GM10266 (cell line): ENCODE data around the gene ATP6V1F.

Experiments
- DNase-seq: peaks from one replicate; pipeline ENCODE4 v3.0.0; 2012; ENCODE audit errors: extremely low spot score
- TF ChIP-seq, protein P1 (sequence below): IDR thresholded peaks from 2 replicates; pipeline ENCODE4 v1.5.1; 2012; ENCODE audit warnings: mild to moderate bottlenecking, low read depth; ENCODE audit not compliant: control insufficient read depth, insufficient read depth; ENCODE audit errors: missing control alignments

The ATP6V1F gene

DNA sequence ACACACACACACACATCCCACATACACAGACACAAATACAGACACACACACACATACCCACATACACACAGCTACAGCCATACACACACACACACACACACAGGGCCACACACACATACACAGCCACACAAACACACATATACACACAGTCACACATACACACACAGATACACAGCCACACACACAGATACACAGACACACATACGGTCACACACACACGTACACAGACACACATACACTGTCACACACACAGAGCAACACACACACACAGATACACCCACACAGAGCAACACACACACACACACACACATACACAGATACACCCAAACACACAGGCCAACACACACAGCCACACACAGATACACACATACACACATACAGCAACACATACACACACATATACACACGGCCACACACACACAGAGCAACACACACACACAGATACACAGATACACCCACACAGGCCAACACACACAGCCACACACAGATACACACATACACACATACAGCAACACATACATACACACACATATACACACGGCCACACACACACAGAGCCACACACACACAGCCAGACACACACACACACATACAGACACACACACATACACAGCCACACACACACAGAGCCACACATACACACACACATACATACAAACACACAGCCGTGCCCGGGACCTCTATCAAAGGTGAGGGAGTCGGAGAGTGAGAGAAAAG is 25.5 kb downstream of the ATP6V1F start:
- TF ChIP-seq, protein P1, sequence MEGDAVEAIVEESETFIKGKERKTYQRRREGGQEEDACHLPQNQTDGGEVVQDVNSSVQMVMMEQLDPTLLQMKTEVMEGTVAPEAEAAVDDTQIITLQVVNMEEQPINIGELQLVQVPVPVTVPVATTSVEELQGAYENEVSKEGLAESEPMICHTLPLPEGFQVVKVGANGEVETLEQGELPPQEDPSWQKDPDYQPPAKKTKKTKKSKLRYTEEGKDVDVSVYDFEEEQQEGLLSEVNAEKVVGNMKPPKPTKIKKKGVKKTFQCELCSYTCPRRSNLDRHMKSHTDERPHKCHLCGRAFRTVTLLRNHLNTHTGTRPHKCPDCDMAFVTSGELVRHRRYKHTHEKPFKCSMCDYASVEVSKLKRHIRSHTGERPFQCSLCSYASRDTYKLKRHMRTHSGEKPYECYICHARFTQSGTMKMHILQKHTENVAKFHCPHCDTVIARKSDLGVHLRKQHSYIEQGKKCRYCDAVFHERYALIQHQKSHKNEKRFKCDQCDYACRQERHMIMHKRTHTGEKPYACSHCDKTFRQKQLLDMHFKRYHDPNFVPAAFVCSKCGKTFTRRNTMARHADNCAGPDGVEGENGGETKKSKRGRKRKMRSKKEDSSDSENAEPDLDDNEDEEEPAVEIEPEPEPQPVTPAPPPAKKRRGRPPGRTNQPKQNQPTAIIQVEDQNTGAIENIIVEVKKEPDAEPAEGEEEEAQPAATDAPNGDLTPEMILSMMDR = no peak
- no peak for DNase-seq

DNA sequence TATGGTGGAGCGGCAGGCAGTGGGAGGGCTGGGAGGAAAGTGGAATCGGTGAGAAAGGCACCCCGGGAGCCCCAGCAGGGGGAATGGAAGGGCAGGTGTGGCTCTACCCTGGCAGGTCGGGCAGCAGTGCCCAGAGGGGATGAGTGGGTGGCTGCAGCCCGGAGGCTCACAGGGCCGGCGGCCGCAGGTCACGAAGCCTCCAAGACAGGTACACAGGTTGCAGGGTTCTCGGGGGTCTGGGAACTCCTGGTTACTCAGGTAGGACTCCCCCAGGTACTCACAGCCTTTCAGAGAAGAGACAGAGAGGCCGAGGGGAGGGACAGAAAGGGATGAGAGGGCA is 26.1 kb downstream of the ATP6V1F start:
- no peak for DNase-seq
- TF ChIP-seq, protein P1 = no peak

DNA sequence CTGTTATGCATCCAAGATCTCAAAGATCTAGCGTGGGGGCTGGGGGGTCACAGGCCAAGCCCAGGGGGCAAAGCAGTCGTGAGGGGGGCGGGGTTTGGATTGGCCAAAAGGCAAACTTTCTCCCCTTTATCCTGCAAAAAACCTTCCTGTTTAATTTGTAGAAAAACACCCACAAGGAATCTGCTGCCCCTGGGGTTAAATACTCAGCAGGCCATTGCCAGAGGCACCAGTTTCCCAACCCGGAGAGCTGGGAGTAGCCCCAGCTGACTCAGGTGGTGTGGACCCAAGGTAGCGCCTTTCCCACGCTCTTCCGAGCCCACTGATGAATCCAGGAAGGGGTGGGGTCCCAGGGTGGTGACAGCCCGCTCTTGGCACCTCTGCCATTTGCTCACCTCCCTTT is 26.5 kb downstream of the ATP6V1F start:
- DNase-seq = no peak
- TF ChIP-seq, protein P1 = no peak

DNA sequence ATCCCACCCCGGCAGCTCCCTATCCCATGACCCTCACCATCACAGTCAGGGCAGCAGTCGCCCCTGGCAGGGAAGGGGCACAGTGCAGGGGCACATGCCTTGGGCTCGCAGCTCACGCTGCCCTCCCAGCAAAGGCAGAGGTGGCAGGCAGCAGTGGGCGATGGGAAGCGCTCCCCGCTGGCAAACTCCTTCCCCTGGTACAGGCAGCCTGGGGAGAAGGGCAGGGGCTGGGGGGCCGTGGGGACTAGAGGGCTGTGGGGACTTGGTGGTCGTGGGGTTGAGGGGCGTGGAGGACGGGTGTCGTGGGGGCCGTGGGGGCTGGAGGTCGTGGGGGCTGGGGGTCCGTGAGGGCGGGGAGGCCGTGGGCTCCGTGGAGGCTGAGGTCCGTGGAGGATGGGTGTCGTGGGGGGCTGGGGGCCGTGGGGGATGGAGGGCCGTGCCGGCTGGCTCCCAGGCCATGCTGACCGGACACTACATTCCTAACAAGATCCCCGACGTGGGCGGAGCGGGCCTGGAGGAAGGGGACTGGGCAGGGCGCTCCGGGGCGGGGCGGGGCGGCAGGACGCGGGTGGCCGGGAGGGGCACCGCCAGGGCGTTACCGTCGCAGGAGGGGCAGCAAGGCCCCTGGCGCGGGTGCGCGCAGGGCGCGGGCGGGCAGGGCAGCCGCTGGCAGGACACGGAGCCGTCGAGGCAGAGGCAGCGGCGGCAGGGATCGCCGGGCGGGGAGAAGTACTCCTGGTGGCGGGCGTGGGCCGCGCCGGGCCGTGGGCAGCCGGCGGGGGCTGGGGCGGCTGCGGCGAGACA is 27.9 kb downstream of the ATP6V1F start:
- TF ChIP-seq, protein P1 = no peak
- DNase-seq = no peak

DNA sequence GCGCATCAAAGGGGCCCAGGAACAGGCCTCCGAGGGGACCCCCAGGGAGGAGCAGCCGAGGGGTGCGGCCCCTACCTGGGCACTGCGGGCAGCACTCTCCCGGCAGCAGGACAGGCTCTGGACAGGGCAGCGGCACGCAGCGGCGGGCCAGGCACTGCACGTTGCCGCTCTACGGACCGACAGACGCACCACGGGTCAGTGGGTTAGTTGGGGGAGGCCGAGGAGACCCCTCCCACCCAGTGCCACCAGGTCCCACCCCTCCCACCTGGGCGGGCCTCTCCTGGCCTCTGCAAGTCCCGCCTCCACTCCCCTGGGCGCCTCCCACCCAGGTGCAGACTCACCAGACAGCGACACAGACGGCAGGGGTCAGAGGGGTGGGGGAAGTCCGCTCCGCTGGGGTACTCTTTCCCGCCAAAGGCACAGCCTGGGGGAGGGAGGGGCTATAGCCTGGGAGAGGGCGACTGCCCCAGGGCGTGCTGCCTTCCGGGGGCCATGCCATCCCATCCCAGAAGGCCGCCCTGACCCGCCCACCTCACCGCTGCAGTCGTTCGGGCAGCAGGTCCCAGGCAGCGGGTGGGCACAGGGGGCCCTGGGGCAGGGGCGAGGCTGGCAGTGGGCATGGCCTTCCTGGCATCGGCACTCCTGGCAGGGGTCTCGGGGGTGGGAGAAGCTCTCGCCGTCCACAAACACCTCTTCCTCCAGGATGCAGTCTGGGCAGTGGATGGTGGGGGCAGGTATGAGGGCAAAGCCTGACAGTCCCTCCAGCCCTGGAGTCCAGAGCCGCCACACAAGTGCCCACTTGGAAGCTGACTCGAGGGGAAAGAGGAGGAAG is 28.7 kb downstream of the ATP6V1F start:
- TF ChIP-seq, protein P1 = no peak
- no peak for DNase-seq

DNA sequence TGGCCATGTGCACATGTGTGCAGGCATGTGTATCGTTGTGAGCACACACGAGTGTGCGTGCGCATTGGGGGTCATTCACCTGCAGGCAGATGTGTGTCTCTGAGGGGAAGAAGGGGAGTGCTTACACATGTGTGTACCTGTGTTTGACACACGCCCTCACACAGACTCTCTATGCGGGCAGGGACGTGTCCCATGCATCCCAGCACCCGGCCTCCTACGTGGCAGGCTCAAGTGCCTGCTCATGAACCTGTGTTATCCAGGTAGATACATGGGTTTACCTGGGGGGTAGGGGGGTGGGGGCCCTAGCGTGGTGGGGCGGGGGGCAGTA is 29.2 kb downstream of the ATP6V1F start:
- no peak for DNase-seq
- TF ChIP-seq, protein P1 = no peak
